HG02870 (cell line): ENCODE measurements around the gene TULP1.
A peak's percentile ranks its signal among the peaks of the same experiment; 100 is the strongest.

Source experiments
- ATAC-seq: cut with Tn5 transposase; IDR thresholded peaks from one replicate; pipeline ENCODE4 v1.9.1; 2021; ENCODE audit warnings: mild to moderate bottlenecking, moderate library complexity; ENCODE audit not compliant: unreplicated experiment

TULP1 gene

GRCh38 chr6:35468980-35469750, 43.5 kb downstream of the TULP1 start:
- ATAC-seq: no peak

DNA sequence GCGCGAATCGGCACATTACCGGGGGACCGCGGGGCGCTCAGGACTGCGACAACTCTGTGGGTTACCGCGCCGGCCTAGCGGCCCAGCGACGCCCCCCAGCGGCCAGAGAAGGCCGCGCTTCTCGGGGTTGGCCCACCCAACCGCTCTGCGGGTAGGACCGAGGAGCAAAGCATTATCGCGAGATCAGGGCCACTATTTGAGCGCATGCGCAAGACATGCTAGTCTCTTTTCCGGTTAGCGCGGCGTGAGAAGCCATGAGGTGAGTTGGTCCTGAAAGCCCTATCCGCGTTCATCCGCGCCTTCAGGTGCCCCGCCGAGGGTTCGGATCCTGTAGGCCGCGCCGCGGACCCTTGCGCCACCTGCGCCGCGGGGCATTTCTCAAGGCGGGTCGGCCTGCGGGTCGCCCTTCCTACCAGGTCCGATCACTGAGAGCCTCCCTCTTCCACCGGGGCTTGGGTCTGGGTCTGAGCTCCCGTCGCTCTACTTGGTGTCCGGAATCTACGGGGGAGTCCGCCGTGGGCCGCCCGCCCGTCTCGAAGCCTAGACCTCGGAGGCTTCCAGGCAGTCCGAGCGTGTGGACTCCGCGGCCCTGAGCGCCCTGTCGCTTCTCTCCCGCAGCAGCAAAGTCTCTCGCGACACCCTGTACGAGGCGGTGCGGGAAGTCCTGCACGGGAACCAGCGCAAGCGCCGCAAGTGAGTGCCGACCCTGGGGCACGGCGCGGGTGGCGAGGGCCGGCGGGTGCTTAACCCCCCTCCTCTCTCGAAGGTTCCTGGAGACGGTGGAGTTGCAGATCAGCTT, 44.3 kb downstream of the TULP1 start, which contains the start of gene RPL10A:
Gene RPL10A, plus strand, starts transcription at position 221 of the 799 bp plus-strand sequence. Its CDS starts 34 bp downstream, at position 255.
- ATAC-seq: peak; percentile 64

DNA sequence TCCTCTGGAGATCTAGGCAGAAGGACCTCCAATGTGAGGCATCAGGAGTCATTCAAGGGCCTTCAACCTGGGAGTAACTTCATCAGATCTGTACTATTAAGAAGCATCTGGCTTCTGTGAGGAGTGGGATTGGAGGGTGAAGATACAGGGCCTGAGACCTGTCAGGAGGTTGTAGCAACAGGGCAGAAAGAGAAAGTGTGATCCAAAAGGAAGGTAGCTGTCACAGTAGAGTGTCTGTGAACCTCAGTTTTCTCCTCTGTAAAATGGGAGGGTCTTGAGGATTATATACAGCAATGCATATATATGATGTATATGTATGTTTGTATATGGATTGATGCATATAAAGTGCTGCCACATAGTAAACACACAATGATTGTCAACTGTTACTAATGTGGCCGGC, 47.0 kb downstream of the TULP1 start:
- no peak for ATAC-seq

DNA sequence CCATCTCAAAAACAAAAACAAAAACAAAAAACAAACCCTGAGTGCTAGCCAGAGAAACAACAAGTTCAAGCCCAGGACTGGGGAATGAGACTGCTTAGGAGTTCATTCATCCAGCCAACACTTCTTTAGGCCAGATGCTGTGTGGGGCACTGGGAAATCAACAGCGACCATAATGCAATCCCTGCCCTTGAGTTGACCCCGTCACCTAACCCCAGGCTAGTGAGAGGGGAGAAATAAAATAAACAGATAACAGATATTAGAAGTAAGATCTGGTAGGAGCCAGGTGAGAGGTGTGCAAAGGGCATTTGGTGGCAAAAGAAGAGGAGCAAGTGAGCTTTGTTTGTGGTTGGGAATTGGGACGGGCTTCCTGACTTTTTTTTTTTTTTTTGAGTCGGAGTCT, 49.4 kb downstream of the TULP1 start:
- ATAC-seq: no peak

DNA sequence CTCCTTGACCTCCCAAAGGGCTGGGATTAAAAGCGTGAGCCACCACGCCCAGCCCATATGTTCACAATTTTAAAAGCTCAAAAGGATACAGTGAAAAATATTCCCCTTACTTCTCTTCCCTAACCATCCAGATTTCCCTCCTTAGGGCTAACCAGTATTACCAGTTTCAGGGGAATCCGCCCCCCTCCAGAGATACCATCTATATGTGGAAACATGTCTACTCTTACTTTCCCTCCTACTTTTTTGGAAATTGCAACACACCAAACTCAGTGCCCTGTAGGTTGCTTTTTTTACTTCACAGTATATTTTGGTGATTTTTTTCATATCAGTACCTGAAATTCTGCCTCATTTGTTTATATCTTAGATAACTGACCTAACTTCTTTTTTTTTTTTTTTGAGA, 51.4 kb downstream of the TULP1 start:
- no peak for ATAC-seq

GRCh38 chr6:35457907-35458306, 54.8 kb downstream of the TULP1 start:
- ATAC-seq: no peak

- no peak for ATAC-seq
These were observed 58.1 kb downstream of the TULP1 start for GRCh38 chr6:35454391-35455110.

DNA sequence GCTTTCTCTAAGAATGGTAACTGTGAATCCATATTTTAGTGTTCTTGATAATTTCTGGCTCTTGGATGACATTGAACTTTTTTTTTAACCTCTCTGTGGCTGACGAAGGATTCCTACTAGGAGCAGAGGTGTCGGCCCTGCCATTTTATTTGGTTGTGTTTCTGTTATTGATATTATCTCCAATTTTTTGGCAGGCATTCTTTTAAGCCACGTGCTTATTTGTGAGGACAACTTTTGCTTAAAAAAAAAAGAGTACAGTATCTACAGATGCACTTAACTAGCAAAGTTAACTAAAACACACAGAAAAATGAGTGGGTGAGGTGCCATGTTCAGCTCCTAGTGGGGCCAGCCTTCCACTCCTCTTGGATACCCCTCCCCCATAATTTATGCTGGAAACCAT, 59.5 kb downstream of the TULP1 start:
- ATAC-seq: no peak

- peak; percentile 85 for ATAC-seq
These were observed 60.3 kb downstream of the TULP1 start, which contains the start of gene FANCE for GRCh38 chr6:35452183-35453090. Gene FANCE, plus strand, starts transcription at chr6:35452338. Its CDS starts 208 bp downstream, at chr6:35452546.

DNA sequence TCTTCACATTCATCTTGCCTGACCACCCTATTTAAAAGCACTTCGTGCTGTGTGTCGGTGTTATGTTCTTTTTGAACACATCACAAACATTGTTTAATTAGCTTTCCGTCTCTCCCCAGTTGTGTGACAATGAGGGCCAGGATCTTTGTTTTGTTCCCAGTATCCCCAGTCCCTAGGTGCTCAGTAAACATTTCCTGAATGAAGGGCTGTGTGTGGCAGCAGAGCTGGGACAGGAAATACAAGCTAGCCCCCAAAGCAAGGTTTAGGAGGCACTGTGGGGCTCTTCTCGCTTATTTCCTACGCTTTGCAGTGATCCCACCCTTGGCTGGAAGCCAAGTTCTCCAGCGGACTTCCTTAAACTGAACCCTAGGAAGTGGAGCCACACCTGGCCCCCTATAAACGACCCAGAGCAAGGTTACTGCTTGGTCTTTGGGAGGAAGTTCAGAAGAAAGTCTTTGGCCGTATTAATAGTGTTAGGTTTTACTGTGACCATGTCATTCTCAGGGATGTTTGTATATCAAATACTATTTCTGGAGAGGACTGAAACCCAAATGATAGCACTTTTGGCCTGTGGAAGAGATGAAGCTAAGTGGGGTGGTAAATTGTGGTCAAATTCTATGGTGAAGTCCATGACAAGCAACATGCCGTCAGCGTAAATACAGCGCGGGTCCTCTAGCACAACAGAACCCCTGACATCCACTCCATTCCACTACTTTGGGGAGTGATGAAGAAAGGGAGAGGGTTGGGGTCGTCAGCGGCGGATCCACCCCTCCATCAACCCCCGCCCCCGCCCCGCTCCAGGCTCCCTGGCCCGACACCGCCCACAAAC, 61.1 kb downstream of the TULP1 start:
- ATAC-seq: no peak

DNA sequence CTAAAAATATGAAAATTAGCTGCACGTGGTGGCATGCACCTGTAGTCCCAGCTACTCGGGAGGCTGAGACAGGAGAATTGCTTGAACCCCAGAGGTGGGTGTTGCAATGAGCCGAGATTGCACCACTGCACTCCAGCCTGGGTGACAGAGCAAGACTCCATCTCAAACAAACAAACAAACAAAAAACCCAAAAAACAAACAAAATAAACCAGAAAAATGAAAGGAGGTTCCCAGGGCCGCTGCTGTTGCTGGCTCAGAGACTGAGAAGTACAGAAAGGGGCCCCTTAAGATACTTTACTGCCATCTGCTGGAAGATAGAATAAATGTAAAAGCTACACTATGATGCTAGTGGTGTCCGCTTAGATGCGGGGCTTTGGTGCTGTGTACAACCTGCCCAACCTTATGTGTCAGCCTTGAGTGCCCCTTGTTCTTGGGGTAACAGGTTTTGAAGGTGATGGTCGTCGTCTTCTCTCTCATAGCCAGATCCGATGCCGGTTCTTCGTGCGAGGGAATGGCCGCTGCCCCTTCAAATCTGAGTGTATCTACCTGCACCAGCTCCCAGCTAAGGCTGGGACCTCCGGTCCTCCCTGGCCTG, 63.3 kb downstream of the TULP1 start:
- peak; percentile 42 for ATAC-seq

DNA sequence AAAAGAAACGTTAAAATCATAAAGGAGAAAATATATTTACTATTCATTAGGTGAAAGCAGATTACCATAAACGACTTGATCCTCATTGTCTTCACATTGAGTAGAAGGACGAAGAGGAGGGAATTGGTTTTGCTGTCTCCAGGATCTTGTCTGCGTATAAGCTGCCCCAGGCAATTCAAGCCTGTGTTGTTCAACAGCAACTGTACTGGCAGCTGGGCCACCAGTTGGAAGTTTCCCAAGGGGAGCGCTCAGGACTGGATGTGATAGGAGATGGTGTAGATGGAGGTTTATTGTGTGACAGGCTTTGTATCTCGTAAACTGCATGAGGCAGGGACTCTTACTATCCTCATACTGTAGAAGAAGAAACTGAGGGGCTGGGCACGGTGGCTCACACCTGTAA, 64.5 kb downstream of the TULP1 start:
- ATAC-seq: no peak
